GM19395 (cell line): ENCODE data around the gene CSRNP3.
"Not testable (repeated sequence)": the region's sequence is repeated elsewhere in the genome, so short reads cannot be mapped to it uniquely, and the experiment has no call there.

Experiments used
- ATAC-seq: cut with Tn5 transposase; IDR thresholded peaks from one replicate; pipeline ENCODE4 v1.9.1; 2021; ENCODE audit warnings: mild to moderate bottlenecking, moderate library complexity; ENCODE audit not compliant: unreplicated experiment

CSRNP3 gene

DNA sequence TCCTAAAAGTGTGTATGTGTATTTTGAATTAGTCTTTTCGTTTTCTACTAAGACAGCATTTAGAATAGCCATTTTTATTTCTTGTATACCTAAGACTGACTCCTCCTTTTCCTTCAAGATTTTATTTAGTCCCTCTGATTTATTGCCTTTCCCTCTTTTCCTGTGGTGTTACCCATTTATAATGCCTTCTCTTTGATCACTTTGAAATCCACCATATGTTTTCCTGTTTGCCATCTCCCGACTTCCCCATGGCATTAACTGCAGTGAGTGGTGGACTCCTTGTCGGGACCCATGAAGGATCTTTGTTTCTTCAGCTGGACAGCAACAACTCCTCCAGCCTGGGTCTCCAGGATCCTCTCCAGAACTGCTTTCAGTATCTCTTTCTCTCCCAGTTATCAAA lies 160.7 kb downstream of the CSRNP3 start:
- no peak for ATAC-seq

DNA sequence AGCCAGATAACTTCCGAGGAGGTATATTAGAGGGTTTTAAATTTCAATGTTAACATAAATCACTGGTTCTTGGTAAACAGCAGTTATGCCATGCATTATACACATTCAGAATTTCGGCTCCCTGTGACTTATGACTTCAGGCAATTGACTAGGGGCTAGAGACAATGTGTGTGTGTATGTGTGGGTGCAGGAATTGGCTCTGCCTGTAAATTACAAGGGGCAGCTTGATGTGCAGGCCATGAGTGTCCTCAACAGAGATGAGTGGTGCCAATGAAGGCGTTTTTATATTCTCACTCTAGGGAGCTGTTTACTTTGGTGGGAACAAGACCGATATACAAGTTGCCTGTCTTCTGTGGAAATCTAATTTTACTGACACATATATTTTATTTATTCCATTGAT lies 161.6 kb downstream of the CSRNP3 start:
- no peak for ATAC-seq

DNA sequence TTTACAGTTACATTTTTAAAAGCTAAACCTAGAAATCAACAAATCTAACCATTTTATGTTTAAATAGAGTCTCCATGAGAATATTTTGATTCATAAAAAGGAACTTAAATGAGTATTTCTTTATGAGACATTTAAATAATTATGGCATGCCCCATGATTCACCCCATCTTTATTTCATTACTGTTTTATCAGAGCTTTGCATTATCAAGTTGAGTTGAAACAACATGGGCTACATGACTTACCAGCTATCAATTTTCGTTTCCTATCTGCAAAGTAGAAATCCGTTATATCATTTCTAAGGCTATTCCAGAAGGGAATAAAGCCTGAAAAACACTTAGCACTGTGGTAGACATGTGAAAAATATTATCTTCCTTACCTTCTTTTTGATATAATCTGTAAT lies 163.1 kb downstream of the CSRNP3 start:
- no peak for ATAC-seq

DNA sequence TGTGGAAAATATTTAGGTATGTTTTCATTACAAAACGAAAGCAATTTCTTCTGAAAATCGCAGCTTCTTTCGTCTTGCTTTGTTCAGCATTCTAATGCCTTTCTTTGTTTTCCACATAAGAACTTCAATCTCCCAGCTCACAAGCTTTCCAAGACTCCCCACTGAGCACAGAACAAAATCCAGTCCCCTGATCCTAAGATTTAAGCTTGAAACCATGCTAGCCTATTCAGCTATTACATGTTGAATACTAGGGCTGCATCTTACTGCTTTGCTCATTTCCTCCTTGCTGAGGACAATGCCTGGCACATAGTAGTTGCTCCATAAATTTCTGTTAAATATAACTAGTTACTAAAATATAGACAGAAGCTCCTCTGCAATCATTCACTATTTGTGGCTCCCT lies 163.9 kb downstream of the CSRNP3 start:
- no peak for ATAC-seq

DNA sequence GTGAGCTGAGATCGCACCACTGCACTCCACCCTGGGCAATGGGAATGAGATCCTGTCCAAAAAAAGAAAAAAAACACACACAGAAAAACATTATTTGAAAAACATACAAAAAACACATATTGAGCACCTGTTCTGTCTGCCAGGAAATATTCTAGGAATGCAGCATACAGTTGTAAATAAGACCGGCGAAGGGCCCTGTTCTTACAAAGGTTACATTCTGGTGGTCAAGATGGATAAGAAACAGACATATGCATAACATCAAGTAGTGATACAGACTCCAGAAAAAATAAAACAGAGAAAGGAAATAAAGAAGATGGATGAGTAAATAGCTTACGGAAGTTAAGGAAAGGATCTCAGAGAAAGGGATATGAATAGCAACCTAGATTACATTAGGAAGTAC lies 164.8 kb downstream of the CSRNP3 start:
- no peak for ATAC-seq

DNA sequence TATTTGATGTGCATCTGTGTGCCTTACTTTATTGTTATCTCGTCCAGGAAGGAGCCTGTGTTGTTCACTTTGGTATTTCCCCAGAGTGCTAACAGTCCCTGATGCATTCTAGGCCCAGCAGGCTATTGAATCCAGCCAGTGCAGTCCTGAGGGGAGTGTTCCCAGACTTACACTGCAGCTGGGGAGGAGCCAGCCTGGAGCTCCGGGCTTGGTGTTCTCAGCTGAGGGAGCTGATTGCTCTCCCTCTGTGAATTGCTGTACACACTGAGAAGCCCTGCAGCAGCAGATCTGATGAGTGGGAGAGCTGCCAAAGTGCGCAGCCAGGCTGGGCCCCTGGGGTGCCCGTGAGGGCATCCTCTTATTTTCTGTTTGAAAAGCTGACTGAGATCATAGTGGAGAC lies 165.4 kb downstream of the CSRNP3 start:
- ATAC-seq: no peak

DNA sequence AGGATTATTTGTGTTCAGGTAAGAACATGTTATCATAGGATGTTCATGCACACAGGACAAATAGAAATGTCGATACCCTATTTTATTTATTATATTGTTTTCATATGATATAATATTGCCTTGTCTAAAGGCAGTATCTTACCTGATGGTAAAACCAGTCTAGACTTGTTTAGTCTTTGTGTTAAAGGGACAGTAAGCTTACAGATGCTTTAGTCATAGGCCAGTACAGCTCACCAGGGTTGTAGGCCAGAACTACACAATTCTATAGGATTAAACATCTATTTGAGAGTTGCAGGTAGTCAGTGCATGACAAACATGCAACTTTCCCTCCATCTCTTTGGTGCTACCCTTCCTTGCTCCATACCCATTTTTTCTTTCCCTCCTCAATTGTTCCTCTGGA lies 166.0 kb downstream of the CSRNP3 start:
- ATAC-seq: no peak

DNA sequence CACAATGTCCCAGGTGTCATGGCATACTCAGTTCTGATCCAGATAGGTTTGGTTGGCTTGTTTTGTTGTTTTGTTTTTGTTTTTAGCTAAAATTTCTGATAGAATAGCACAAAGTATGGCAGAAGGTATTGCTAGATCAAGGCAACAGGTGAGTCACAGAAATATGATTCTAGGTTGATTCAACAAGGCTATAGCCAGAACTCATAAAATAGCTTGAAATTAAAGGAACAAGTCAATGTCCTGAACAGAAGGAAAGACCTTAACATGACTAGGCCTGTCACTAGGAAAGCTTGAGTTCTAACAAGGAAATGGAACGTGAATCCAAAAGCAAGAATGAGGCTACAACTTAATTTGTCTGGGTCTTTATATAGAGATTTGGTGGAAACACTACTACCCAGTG lies 167.5 kb downstream of the CSRNP3 start:
- ATAC-seq: no peak

DNA sequence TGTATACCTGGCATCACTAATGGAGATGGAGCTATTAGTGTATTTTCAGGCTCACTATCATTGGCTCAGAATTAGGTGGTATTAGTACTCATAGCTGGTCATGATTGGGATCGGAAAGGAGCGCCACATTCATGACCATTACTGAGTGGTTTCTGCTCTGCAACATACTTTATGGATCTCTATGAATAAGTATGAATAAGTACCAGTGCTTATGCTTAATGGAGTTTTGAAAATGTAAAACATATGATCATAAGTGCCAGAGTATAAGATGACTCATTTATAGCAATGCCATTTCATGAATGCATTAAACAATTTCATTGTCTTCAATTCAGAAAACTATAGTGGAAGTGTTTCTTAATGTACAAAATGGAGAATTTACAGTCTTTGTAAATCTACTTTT lies 167.9 kb downstream of the CSRNP3 start:
- ATAC-seq: no peak

DNA sequence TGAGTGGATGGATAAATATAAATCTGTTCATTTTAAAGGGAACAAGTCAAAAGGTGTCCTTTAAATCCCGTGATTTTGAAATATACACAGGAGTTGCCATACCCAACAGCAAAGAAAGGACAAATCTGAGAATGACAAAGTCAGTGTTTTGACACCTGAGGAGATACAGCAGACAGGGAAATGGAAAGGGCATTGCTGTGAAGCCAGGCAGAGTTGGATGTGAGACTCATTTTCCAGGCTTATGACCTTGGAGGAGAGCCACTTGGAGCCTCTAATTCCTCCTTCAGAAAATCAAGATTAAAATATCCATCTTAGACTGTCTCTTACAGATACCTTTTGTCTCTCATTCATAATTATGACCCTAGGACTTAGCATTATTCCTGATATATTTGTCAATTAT lies 170.0 kb downstream of the CSRNP3 start:
- no peak for ATAC-seq

DNA sequence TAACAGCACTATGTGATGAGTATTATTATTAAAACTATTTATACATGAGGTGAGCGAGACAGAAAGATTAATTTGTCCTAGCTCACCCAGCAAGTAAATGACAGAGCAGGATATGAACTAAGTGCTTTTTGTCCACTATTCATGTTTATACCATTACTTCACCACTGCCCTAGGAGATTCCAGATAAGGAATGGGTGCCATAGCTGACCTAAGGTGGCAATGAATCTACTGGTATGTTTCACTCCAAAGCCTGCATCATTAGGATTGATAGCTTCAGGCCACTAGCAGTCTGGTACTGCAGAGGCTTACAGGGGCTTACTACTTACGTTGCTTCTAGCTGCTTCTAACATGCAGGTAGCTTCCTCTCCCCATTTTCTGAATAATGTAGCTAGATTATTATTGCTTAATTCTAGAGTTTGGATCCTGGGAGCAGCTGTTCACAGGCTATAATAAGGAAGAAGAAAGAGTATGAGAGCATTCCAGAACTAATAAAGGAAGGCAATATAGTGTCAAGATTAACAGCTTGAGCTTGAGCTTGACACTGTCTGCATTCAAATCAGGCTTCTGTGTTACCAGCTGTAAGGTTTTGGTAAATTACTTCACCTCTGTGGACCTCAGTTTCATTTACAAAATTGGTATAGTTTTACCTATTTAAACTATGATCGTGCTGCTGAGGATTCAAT lies 170.9 kb downstream of the CSRNP3 start:
- no peak for ATAC-seq

DNA sequence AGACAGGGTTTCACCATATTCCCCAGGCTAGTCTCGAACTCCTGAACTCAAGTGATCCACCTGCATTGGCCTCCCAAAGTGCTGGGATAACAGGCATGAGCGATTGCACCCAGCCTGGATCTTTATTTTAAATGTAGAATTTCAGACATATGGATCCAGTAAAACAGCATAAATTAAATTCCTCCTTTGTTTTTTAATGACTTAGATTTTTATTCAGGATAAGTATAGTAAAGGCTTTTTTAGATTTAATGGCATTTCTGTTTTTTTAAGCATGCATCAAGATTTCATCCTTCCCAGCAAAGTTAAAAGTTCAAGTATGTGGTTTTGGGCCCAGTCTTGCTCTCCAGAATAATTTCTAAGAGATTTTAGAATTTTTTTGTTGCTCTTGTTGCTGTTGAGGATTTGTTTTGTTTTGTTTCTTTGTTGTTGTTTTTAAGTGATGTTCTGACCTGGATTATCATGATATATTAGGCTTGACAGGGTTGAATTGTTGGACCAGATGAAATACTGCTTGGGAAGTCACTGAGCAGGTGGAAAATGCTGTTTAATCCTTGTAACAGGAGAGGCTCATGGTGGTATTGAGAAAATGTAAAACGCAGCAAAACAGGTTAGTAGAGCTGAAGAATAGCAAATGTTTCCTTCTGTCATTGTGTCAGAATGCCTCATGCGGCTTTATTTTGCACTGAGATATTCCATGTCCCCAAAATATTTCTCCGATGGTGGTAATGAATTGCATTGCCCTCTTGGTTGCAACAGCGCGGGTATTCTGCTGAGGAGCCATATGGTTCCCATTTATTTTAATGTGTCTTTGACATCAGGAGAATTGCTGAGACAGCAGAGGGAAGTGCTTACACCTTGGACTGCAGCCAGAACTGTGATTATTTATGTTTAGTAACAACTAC lies 176.7 kb downstream of the CSRNP3 start:
- no peak for ATAC-seq

DNA sequence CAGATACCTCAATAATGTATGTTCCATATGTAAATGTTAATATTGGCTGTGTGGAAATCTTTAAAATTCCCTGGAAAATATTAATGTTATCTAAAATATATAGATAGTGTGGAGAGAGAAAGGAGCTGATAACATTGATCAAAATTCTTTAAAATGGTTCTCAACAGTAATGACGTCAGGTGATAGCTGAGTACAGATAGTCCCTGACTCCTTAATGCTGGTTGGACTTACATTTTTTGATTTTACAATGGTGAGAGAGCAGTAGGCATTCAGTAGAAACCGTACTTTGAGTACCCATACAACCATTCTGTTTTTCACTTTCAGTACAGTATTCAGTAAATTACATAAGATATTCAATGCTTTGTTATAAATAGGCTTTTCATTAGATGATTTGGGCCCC lies 177.9 kb downstream of the CSRNP3 start:
- ATAC-seq: no peak

DNA sequence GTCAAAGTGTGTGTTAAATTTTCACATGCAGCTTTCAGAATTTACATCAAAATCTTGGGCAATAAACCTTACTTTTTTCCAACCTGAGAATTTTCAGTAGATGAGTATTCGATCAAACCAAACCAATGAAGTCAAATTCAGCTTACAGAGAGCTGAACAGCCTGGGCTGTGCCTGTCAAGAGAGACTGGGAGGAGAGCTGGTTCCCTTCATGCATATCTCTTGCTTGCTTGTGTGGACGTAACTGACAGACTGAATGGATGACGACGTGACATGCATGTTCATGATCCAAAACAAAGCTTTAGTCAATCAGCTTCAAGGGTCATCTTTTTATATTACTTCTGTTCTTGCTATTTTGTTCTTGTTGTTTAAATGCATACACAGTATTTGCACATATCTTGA lies 179.3 kb downstream of the CSRNP3 start:
- ATAC-seq: no peak

DNA sequence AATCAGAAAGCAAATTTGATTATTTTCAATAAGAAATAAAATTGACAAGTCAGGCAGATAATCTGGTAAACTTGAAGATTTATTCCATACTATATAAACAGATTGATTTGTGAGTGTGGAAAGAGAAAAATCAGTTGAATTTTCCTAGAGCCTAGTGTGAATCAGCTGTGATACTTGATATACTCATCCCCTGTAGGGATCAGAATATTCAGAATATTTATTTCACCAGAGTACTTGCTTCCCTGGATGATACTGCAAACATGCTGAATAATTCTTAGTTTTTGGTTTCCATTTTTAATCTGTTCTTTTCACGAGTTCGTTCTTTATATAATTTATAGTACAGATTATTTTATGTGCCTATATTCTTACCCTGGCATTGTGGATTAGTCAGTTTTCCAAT lies 181.7 kb downstream of the CSRNP3 start:
- ATAC-seq: no peak

DNA sequence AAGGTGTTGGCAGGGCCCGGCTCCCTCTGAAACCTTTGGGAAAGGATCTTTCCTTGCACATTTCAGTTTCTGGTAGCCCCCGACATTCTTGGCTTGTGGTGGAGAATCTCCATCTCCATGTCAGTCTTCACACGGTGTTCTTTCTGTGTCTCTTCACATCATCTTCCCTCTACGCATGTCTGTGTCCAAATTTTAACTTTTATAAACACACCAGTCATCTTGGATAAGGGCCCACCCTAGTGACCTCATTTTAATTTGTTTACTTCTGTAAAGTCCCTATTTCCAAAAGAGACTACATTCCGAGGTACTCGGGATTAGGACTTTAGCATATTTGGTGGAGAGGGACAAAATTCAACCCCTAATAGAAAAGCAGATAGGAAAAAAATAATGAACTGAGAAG lies 186.2 kb downstream of the CSRNP3 start:
- no peak for ATAC-seq

DNA sequence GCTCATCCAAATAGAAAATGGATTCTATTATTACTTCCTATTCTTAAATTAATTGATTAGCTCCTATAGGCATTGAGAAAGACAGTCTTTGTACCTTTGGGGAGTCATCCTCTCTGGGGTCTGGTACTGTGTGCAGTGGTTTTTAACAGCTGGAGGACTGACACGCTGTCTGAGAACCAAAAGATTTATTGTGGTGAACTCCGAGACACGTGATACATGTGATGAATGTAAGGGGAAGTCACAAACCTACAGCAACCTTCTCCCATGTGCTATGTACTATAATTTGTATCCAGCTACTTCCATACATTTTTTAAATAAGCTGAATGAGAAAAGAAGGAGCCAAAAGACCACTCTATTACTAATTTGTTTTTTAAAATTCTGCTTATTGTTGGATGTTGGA lies 190.9 kb downstream of the CSRNP3 start:
- peak; percentile 72 for ATAC-seq

DNA sequence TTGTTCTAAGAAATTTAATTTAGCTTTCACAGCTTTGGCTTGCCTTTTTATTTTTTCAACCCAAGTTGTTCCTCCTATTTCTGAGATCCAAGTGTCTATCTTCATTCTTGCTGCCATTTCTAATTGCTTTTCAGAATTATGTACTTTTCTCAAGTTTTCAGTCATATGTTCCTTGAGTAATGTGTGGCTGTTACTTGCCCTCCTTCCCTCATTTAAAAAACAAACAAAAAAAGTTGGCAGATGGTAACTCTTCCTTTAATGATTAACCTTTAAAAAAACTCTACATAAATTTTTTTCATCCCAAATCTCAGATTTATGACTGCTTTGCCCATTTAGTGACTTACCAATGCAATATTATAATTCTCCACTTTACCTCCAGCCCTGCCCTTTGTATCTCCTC lies 193.2 kb downstream of the CSRNP3 start:
- ATAC-seq: no peak

DNA sequence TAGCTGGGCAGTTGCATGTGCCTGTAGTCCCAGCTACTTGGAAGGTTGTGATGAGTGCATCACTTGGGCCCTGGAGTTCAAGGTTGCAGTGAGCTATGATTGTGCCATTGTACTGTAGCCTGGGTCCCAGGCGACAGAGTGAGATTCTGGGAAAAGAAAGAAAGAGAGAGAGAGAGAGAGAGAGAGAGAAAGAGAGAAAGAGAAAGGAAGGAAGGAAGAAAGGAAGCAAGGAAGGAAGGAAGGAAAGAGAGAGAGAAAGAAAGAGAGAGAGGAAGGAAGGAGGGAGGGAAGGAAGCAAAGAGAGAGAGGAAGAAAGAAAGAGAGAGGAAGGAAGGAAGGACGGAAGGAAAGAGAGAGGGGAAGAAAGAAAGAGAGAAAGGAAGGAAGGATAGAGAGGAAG lies 196.1 kb downstream of the CSRNP3 start:
- no peak for ATAC-seq

DNA sequence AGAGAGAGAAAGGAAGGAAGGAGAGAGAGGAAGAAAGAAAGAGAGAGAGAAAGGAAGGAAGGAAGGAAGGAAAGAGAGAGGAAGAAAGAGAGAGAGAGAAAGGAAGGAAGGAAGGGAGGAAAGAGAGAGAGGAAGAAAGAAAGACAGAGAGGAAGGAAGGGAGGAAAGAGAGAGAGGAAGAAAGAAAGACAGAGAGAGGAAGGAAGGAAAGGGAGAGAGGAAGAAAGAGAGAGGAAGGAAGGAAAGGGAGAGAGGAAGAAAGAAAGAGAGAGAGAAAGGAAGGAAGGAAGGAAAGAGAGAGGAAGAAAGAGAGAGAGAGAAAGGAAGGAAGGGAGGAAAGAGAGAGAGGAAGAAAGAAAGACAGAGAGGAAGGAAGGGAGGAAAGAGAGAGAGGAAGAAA lies 196.6 kb downstream of the CSRNP3 start:
- ATAC-seq: not testable (repeated sequence)

DNA sequence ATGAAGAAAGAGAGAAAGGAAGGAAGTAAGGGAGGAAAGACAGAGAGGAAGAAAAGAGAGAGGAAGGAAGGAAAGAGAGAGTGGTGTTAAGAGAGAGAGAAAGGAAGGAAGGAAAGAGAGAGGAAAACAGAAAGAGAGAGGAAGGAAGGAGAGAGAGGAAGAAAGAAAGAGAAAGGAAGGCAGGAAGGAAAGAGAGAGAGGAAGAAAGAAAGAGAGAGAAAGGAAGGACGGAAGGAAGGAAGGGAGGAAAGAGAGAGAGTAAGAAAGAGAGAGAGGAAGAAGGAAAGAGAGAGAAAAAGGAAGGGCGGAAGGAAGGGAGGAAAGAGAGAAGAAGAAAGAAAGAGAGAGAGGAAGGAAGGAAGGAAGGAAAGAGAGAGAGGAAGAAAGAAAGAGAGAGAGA lies 197.1 kb downstream of the CSRNP3 start:
- no peak for ATAC-seq

DNA sequence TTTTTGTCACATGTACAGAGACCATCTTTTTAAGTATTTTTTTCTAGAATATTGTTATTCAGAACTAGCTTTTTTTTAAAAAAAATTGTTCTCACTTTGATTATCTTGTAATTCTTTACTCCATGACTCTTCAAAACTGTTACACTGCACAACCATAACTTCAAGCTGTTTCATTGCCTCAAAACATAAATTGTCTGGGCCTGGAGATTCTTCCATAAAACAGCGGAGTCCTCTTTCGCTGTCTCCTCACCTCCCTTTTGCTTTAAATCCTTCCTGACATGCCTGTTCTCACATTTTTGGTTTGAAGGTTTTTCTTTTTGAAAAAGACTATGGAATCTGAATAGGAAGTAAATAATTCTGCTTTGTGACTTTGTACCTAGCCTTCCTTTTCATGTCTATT lies 197.9 kb downstream of the CSRNP3 start:
- ATAC-seq: no peak

DNA sequence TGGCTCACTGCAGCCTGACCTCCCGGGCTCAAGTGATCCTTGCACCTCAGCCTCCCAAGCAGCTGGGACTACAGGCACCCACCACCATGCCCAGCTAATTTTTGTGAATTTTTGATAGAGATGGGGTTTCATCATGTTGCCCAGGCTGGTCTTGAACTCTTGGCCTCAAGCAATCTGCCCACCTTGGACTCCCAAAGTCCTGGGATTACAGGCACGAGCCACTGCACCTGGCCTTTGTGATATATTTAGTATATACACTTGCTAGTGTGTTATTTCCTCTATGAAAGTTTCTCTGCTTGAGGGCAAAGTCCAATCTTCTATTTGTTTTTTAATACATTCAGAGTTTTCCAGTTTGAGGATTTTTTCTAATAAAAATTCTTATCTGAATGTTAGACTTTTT lies 205.3 kb downstream of the CSRNP3 start:
- ATAC-seq: no peak
